ENCODE measurements around the gene FRAS1.
A peak's percentile ranks its signal among the peaks of the same experiment; 100 is the strongest.

DNA sequence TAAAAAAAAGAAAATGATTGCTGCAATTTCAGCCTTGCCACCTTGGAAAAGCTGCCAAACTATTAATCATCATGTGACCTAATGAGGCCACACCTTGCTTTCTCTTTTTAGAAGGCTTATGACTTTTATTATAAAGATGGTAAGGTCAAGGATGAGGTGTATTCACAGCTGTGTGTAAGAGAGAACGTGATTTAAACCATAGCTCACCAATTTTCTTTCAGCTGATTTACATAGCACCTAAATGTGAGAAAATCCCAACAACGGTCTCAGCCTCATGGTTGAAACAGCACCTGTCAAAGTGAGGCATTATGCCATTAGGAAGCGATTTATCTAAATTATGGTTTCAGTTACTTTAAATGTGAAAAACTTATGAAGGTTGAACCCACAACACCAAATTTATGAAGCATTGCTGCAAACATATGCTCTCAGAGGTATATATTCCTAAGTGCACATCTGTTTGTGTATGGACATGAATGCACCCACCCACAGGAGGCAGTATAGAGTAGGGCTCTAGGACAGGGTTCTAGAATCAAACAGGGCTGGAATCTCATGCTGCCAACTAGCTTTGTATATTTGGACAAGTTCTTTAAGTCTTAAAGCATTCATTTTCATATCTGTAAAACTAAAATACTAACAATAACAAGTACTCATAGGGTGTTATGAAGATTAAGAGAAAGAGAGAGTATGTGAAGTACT, 535.1 kb downstream of the FRAS1 start:
- TF ChIP-seq MAFK (IDR thresholded peaks at IDR 0.05; ENCODE audit: partially characterized antibody) (no peak), RNF2 (IDR thresholded peaks at IDR 0.05; ENCODE audit: borderline replicate concordance, low read depth) (no peak), CEBPB (IDR thresholded peaks at IDR 0.05) (no peak), ZNF302 (CRISPR knock-in tag; IDR thresholded peaks at IDR 0.05) (no peak), MAX (IDR thresholded peaks at IDR 0.05) (no peak), EP300 (IDR thresholded peaks at IDR 0.05) (no peak), BHLHE40 (IDR thresholded peaks at IDR 0.05; ENCODE audit: low read depth, low read length) (no peak)
- TF ChIP-seq, protein P1, sequence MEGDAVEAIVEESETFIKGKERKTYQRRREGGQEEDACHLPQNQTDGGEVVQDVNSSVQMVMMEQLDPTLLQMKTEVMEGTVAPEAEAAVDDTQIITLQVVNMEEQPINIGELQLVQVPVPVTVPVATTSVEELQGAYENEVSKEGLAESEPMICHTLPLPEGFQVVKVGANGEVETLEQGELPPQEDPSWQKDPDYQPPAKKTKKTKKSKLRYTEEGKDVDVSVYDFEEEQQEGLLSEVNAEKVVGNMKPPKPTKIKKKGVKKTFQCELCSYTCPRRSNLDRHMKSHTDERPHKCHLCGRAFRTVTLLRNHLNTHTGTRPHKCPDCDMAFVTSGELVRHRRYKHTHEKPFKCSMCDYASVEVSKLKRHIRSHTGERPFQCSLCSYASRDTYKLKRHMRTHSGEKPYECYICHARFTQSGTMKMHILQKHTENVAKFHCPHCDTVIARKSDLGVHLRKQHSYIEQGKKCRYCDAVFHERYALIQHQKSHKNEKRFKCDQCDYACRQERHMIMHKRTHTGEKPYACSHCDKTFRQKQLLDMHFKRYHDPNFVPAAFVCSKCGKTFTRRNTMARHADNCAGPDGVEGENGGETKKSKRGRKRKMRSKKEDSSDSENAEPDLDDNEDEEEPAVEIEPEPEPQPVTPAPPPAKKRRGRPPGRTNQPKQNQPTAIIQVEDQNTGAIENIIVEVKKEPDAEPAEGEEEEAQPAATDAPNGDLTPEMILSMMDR (IDR thresholded peaks at IDR 0.05): peak; percentile 28; the same call in 2 of the 3 replicates
- TF ChIP-seq, protein P2, sequence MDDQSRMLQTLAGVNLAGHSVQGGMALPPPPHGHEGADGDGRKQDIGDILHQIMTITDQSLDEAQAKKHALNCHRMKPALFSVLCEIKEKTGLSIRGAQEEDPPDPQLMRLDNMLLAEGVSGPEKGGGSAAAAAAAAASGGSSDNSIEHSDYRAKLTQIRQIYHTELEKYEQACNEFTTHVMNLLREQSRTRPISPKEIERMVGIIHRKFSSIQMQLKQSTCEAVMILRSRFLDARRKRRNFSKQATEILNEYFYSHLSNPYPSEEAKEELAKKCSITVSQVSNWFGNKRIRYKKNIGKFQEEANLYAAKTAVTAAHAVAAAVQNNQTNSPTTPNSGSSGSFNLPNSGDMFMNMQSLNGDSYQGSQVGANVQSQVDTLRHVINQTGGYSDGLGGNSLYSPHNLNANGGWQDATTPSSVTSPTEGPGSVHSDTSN (IDR thresholded peaks at IDR 0.05): no peak
